ENCODE results near the gene PEX3. TPM values are rescaled to one million over a fixed set of nuclear protein-coding genes. Genes with fewer than 3 reads are reported as not detected.

Gene PEX3
- total and polyA plus RNA-seq, 12 donors = 5.0 to 26.8 (median 22.0) TPM

GRCh38 chr6:143525356-143525755 lies 74.8 kb downstream of the PEX3 start:
- DNase-seq (no peak), ATAC-seq (no peak)
- WGBS, 2 donors = 88 to 90% methylated on average over 1 of the region's 1 CpG
- TF ChIP-seq, protein P1, sequence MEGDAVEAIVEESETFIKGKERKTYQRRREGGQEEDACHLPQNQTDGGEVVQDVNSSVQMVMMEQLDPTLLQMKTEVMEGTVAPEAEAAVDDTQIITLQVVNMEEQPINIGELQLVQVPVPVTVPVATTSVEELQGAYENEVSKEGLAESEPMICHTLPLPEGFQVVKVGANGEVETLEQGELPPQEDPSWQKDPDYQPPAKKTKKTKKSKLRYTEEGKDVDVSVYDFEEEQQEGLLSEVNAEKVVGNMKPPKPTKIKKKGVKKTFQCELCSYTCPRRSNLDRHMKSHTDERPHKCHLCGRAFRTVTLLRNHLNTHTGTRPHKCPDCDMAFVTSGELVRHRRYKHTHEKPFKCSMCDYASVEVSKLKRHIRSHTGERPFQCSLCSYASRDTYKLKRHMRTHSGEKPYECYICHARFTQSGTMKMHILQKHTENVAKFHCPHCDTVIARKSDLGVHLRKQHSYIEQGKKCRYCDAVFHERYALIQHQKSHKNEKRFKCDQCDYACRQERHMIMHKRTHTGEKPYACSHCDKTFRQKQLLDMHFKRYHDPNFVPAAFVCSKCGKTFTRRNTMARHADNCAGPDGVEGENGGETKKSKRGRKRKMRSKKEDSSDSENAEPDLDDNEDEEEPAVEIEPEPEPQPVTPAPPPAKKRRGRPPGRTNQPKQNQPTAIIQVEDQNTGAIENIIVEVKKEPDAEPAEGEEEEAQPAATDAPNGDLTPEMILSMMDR (IDR thresholded peaks at IDR 0.05) = no peak
- Histone ChIP-seq H3K27me3 (no peaks in the 10 kb centered on the region), H3K4me1 (peaks cover 0 to 9% (median 0%) of the 10 kb centered on the region in 9 donors), H3K27ac (no peak overlapping the region), H3K4me3 (no peak overlapping the region), H3K9me3 (peaks cover 0 to under 1% (median 0%) of the 10 kb centered on the region in 11 donors), H3K36me3 (no peaks in the 10 kb centered on the region)
- intact Hi-C loops (cut with DNase I) = no loop called here

- 87 to 97% methylated on average over 1 of the region's 1 CpG for WGBS, 2 donors
- Histone ChIP-seq H3K27ac (no peak overlapping the region), H3K9me3 (no peaks in the 10 kb centered on the region), H3K27me3 (no peaks in the 10 kb centered on the region), H3K4me3 (no peak overlapping the region), H3K4me1 (peaks cover 0 to 9% (median 0%) of the 10 kb centered on the region in 9 donors), H3K36me3 (no peaks in the 10 kb centered on the region)
- ATAC-seq = no peak
- TF ChIP-seq, protein P1 (IDR thresholded peaks at IDR 0.05) = no peak
- intact Hi-C loops (cut with DNase I) = no loop called here
- no peak for DNase-seq
Measured at GRCh38 chr6:143527677-143528076, 77.1 kb downstream of the PEX3 start.

DNA sequence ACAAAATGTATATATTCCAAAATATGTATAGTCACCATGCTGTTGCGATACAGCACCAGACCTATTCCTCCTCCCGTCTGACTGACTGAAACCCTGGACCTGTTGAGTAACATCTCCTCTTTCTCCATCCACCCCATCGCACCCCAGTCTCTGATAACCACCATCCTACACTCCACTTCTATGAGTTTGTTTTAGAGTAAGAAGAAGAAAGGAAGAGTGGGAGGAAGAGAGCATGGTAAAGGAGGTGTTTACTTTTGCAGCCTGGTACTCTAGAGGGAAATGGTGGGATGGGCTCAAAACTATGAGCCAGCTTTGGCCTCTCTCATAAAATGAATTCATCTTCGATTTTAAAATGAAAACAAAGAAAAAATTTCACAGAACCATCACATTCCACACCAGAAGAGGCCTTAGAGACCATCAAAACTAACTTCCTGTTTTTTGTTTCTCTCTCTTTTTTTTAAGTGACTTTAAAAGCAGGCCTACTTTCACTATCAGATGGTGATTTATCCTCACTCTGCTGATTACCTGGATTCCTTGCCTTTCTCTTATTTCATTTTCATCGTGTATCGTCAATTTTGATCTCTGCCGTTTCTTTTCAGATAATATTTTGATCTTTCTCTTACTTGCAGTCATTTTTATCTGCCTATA lies 77.7 kb downstream of the PEX3 start:
- TF ChIP-seq, protein P1 (IDR thresholded peaks at IDR 0.05) = no peak
- peak overlapping the region in 1 of 10 donors; percentile 32 for H3K27ac ChIP-seq
- no peaks in the 10 kb centered on the region for H3K36me3 ChIP-seq
- H3K4me3 ChIP-seq = no peak overlapping the region
- no peak for ATAC-seq
- H3K9me3 ChIP-seq = no peaks in the 10 kb centered on the region
- intact Hi-C loops (cut with DNase I) = no loop called here
- no peaks in the 10 kb centered on the region for H3K27me3 ChIP-seq
- 76 to 86% methylated on average over 7 of the region's 7 CpGs for WGBS, 2 donors
- H3K4me1 ChIP-seq = peaks cover 0 to 9% (median 0%) of the 10 kb centered on the region in 9 donors
- DNase-seq = no peak

DNA sequence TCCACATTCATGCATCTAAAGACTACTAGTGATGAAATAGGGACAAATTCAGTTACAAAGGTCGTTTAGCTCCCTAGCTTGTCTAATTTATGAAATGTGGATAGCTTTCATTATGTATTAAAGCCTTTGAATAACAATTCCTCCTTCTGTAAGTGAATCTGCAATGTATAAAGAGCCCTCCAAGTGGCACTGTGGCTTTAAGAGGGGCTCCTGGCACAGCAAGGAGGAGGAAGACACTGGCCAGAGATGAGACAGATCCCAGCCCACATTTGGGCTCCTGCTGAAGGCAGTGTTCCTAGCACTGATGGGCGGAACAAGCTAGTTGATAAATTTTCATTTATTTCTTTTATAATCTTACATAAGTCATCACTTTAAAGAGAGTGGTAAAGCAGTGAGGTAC lies 78.5 kb downstream of the PEX3 start:
- DNase-seq (no peak), ATAC-seq (no peak)
- TF ChIP-seq, protein P1 (IDR thresholded peaks at IDR 0.05) = peak in 2 of 9 donors; percentile 10 to 18
- no peak overlapping the region for H3K4me3 ChIP-seq
- WGBS, 2 donors = 39 to 63% methylated on average over 2 of the region's 2 CpGs
- H3K27me3 ChIP-seq = no peaks in the 10 kb centered on the region
- H3K27ac ChIP-seq = no peak overlapping the region
- H3K9me3 ChIP-seq = no peaks in the 10 kb centered on the region
- intact Hi-C loops (cut with DNase I) = no loop called here
- H3K4me1 ChIP-seq = peaks cover 0 to 9% (median 0%) of the 10 kb centered on the region in 9 donors
- H3K36me3 ChIP-seq = no peaks in the 10 kb centered on the region
